Neural cell (in vitro differentiated cells): ENCODE measurements around the gene TMEM94. TPM values are rescaled to one million over a fixed set of nuclear protein-coding genes. Genes with fewer than 3 reads are reported as not detected.
A peak's percentile ranks its signal among the peaks of the same experiment; 100 is the strongest.

Experiments
- H2AFZ ChIP-seq: fragments of 200-600, 300-800 bp; sonication (generic), shearing (Covaris generic); 2 replicates; pipeline ENCODE4 v1.6.0; 2014; ENCODE audit warnings: low read depth, mild to moderate bottlenecking, antibody characterized with exemption, low read length, moderate library complexity
- H3F3A ChIP-seq: fragments of 200-600 bp; shearing (Covaris generic); 2 replicates; pipeline ENCODE4 v1.6.1; 2016; ENCODE audit warnings: mild to moderate bottlenecking, moderate library complexity, mixed read lengths, antibody characterized with exemption, low read length; ENCODE audit not compliant: insufficient read depth, poor library complexity, severe bottlenecking
- H3K27ac ChIP-seq: fragments of 200-600, 300-800 bp; sonication (generic), shearing (Covaris generic); 2 replicates; pipeline ENCODE4 v1.5.1; 2014; ENCODE audit warnings: mild to moderate bottlenecking, low read length, moderate library complexity
- H3K27me3 ChIP-seq: fragments of 300-800, 200-600 bp; sonication (generic), shearing (Covaris generic); 2 replicates; pipeline ENCODE4 v1.6.0; 2014; ENCODE audit warnings: mild to moderate bottlenecking, low read depth, low read length, moderate library complexity; ENCODE audit not compliant: insufficient read depth
- H3K36me3 ChIP-seq: fragments of 300-800, 200-600 bp; sonication (generic), shearing (Covaris generic); 2 replicates; pipeline ENCODE4 v1.5.1; 2014; ENCODE audit warnings: mild to moderate bottlenecking, antibody characterized with exemption, low read length, moderate library complexity; ENCODE audit not compliant: insufficient read depth
- H3K4me2 ChIP-seq: fragments of 300-800, 200-600 bp; sonication (generic), shearing (Covaris generic); 2 replicates; pipeline ENCODE4 v1.6.0; 2014; ENCODE audit warnings: mild to moderate bottlenecking, low read length
- H3K4me3 ChIP-seq: fragments of 300-800, 200-600 bp; sonication (generic), shearing (Covaris generic); 2 replicates; pipeline ENCODE4 v1.5.1; 2014; ENCODE audit warnings: mild to moderate bottlenecking, low read length, moderate library complexity
- H3K79me2 ChIP-seq: fragments of 200-600 bp; shearing (Covaris generic); replicated peaks from 2 replicates; pipeline ENCODE4 v1.6.0; 2014; ENCODE audit warnings: mild to moderate bottlenecking, low read length, moderate library complexity; ENCODE audit not compliant: insufficient read depth
- H3K9ac ChIP-seq: fragments of 300-800, 200-600 bp; sonication (generic), shearing (Covaris generic); 2 replicates; pipeline ENCODE4 v1.6.1; 2016; ENCODE audit warnings: mild to moderate bottlenecking, low read length, mixed read lengths
- H3K9me2 ChIP-seq: fragments of 200-600 bp; shearing (Covaris generic); 2 replicates; pipeline ENCODE4 v1.6.1; 2016; ENCODE audit warnings: mild to moderate bottlenecking, low read length, mixed read lengths; ENCODE audit not compliant: insufficient read depth
- H3K9me3 ChIP-seq: fragments of 200-600, 300-800 bp; sonication (generic), shearing (Covaris generic); 2 replicates; pipeline ENCODE4 v1.6.1; 2016; ENCODE audit warnings: mild to moderate bottlenecking, mixed run types, low read length, moderate library complexity, mixed read lengths
- H4K20me1 ChIP-seq: fragments of 200-600 bp; shearing (Covaris generic); 2 replicates; pipeline ENCODE4 v1.6.1; 2016; ENCODE audit warnings: mild to moderate bottlenecking, mixed run types; ENCODE audit not compliant: insufficient read depth
- CTCF ChIP-seq: fragments of 450-650 bp; IDR thresholded peaks from 2 replicates; pipeline ENCODE4 v1.5.1; 2014; ENCODE audit warnings: antibody characterized with exemption, mild to moderate bottlenecking, moderate library complexity; ENCODE audit not compliant: poor library complexity, severe bottlenecking
- MXI1 ChIP-seq: fragments of 450-650 bp; conservative IDR thresholded peaks from 2 replicates; pipeline ENCODE4 v1.6.1; 2014; ENCODE audit warnings: antibody characterized with exemption, mild to moderate bottlenecking; ENCODE audit not compliant: poor library complexity, severe bottlenecking
- RAD21 ChIP-seq: fragments of 450-650 bp; conservative IDR thresholded peaks from 2 replicates; pipeline ENCODE4 v1.6.1; 2014; ENCODE audit warnings: antibody characterized with exemption, mild to moderate bottlenecking, moderate library complexity
- REST ChIP-seq: IDR thresholded peaks from 2 replicates; pipeline ENCODE4 v1.6.1; 2012; ENCODE audit warnings: borderline replicate concordance
- TAF1 ChIP-seq: IDR thresholded peaks from 2 replicates; pipeline ENCODE4 v1.6.1; 2012; ENCODE audit warnings: low read depth
- polyA plus RNA-seq: library from polyadenylated mRNA; depleted of rRNA; stranded (reverse); fragments of >200 nt; gene quantifications from 2 replicates; pipeline ENCODE4 v1.2.3, GENCODE V29; 2014

Gene TMEM94
- polyA plus RNA-seq, 1 donor from 2014 or later, result 37.0 TPM

- Histone ChIP-seq H3K4me3 (peak overlapping the region; percentile 65), H3K9me2 (no peaks in the 10 kb centered on the region), H3K9me3 (no peaks in the 10 kb centered on the region), H2AFZ (no peak overlapping the region), H3K36me3 (no peaks in the 10 kb centered on the region), H3K27ac (no peak overlapping the region), H3K9ac (no peak overlapping the region), H3F3A (no peaks in the 10 kb centered on the region), H4K20me1 (no peaks in the 10 kb centered on the region), H3K27me3 (peaks cover 33% of the 10 kb centered on the region), H3K4me2 (no peak overlapping the region), H3K79me2 (no peaks in the 10 kb centered on the region)
- TF ChIP-seq MXI1 (no peak), REST (no peak)
These were observed 68.0 kb downstream of the TMEM94 start for GRCh38 chr17:75524269-75524969.

- H4K20me1 ChIP-seq, result no peaks in the 10 kb centered on the region
- H3K4me2 ChIP-seq, result no peak within 1 kb of the TSS
- no peaks in the 10 kb centered on the region for H3K79me2 ChIP-seq
- peaks cover 33% of the 10 kb centered on the region for H3K27me3 ChIP-seq
- no peaks in the 10 kb centered on the region for H3K9me3 ChIP-seq
- H3K36me3 ChIP-seq, result no peaks in the 10 kb centered on the region
- TF ChIP-seq CTCF (peak; percentile 49), RAD21 (no peak)
- no peak within 1 kb of the TSS for H2AFZ ChIP-seq
- H3K9me2 ChIP-seq, result no peaks in the 10 kb centered on the region
- no peaks in the 10 kb centered on the region for H3F3A ChIP-seq
- no peak within 1 kb of the TSS for H3K27ac ChIP-seq
- no peak within 1 kb of the TSS for H3K9ac ChIP-seq
- peak within 1 kb of the TSS; percentile 65 for H3K4me3 ChIP-seq
These were observed 68.8 kb downstream of the TMEM94 start, which contains the start of gene LLGL2 for GRCh38 chr17:75524970-75525805. Gene LLGL2, plus strand, starts transcription at chr17:75525697. Its CDS starts 17,730 bp downstream, at chr17:75543427.

- Histone ChIP-seq H3F3A (no peaks in the 10 kb centered on the region), H3K9me2 (no peaks in the 10 kb centered on the region), H4K20me1 (no peaks in the 10 kb centered on the region), H3K27ac (no peak overlapping the region), H3K9me3 (no peaks in the 10 kb centered on the region), H3K36me3 (no peaks in the 10 kb centered on the region), H3K9ac (no peak overlapping the region), H3K27me3 (peaks cover 33% of the 10 kb centered on the region), H3K79me2 (no peaks in the 10 kb centered on the region), H2AFZ (no peak overlapping the region), H3K4me2 (no peak overlapping the region), H3K4me3 (peak overlapping the region; percentile 47)
- no peak for TF ChIP-seq TAF1
These were observed 69.5 kb downstream of the TMEM94 start for GRCh38 chr17:75525806-75526554.
